Karpas-422 (cell line): Measurements from ENCODE around the gene LRRC28. TPM values are rescaled to one million over a fixed set of nuclear protein-coding genes. Genes with fewer than 3 reads are reported as not detected.

Source experiments
- DNase-seq: peaks from one replicate; pipeline ENCODE4 v3.0.0-alpha.2; 2015
- H2AFZ ChIP-seq: fragments of 200-600 bp; sonication (generic); 2 replicates; pipeline ENCODE4 v1.6.1; 2014; ENCODE audit warnings: antibody characterized with exemption, low read length, mixed read lengths
- H3K27ac ChIP-seq: fragments of 200-600 bp; sonication (generic); 2 replicates; pipeline ENCODE4 v1.5.1; 2014; ENCODE audit warnings: mild to moderate bottlenecking, low read length, moderate library complexity
- H3K27me3 ChIP-seq: fragments of 200-600 bp; sonication (generic); 2 replicates; pipeline ENCODE4 v1.6.1; 2014; ENCODE audit warnings: low read length, mixed read lengths
- H3K36me3 ChIP-seq: fragments of 200-600 bp; sonication (generic); 2 replicates; pipeline ENCODE4 v1.6.1; 2014; ENCODE audit warnings: low read length, mixed read lengths; ENCODE audit not compliant: insufficient read depth
- H3K4me1 ChIP-seq: fragments of 200-600 bp; sonication (generic); 2 replicates; pipeline ENCODE4 v1.6.1; 2014; ENCODE audit warnings: mild to moderate bottlenecking, low read length, mixed read lengths
- H3K4me2 ChIP-seq: fragments of 200-600 bp; sonication (generic); 2 replicates; pipeline ENCODE4 v1.6.1; 2014; ENCODE audit warnings: low read length, low read depth, mild to moderate bottlenecking; ENCODE audit not compliant: poor library complexity, severe bottlenecking
- H3K4me3 ChIP-seq: fragments of 200-600 bp; sonication (generic); 2 replicates; pipeline ENCODE4 v1.5.1; 2014; ENCODE audit warnings: mild to moderate bottlenecking, antibody characterized with exemption, low read length, mixed read lengths
- H3K79me2 ChIP-seq: fragments of 200-600 bp; sonication (generic); 2 replicates; pipeline ENCODE4 v1.6.1; 2014; ENCODE audit warnings: mild to moderate bottlenecking, low read length, mixed read lengths
- H3K9ac ChIP-seq: fragments of 200-600 bp; sonication (generic); 2 replicates; pipeline ENCODE4 v1.6.0; 2014; ENCODE audit warnings: low read length
- H3K9me2 ChIP-seq: fragments of 200-600 bp; sonication (generic), shearing (Covaris generic); replicated peaks from 2 replicates; pipeline ENCODE4 v1.6.0; 2014; ENCODE audit warnings: mild to moderate bottlenecking, low read length, moderate library complexity; ENCODE audit not compliant: insufficient read depth
- H3K9me3 ChIP-seq: fragments of 300-700, 200-600 bp; sonication (generic); 2 replicates; pipeline ENCODE4 v1.6.1; 2014; ENCODE audit warnings: low read length, mixed read lengths
- H4K20me1 ChIP-seq: fragments of 200-600 bp; sonication (generic); 2 replicates; pipeline ENCODE4 v1.6.1; 2014; ENCODE audit warnings: mild to moderate bottlenecking, antibody characterized with exemption, low read length, low read depth; ENCODE audit not compliant: insufficient read depth
- total RNA-seq: library from RNA; depleted of rRNA; stranded (reverse); fragments of >200 nt; shearing (Covaris generic); gene quantifications from 2 replicates; pipeline ENCODE4 v1.2.3, GENCODE V29; 2014; ENCODE audit warnings: low replicate concordance

LRRC28 gene
- total RNA-seq, 1 experiment from 2014 or later, result 88.0 TPM

- H3K4me3 ChIP-seq, result no peak overlapping the region
- H3K79me2 ChIP-seq, result peaks cover 3% of the 10 kb centered on the region; the same call in 1 of the 2 replicates
- no peaks in the 10 kb centered on the region for H3K36me3 ChIP-seq
- H3K9me3 ChIP-seq, result no peaks in the 10 kb centered on the region
- H3K27ac ChIP-seq, result no peak overlapping the region
- no peak for DNase-seq
- H3K4me1 ChIP-seq, result no peaks in the 10 kb centered on the region
- no peak overlapping the region for H3K9ac ChIP-seq
- H3K9me2 ChIP-seq, result no peaks in the 10 kb centered on the region
- H3K4me2 ChIP-seq, result no peak overlapping the region
- no peaks in the 10 kb centered on the region for H3K27me3 ChIP-seq
- H4K20me1 ChIP-seq, result no peaks in the 10 kb centered on the region
- no peak overlapping the region for H2AFZ ChIP-seq
Measured at GRCh38 chr15:99328106-99329072, 77.1 kb downstream of the LRRC28 start.

GRCh38 chr15:99331381-99331780 is 80.1 kb downstream of the LRRC28 start:
- no peaks in the 10 kb centered on the region for H3K4me1 ChIP-seq
- no peaks in the 10 kb centered on the region for H3K27me3 ChIP-seq
- H3K36me3 ChIP-seq, result no peaks in the 10 kb centered on the region
- H3K27ac ChIP-seq, result no peak overlapping the region
- H3K9me3 ChIP-seq, result no peaks in the 10 kb centered on the region
- no peak overlapping the region for H2AFZ ChIP-seq
- H4K20me1 ChIP-seq, result no peaks in the 10 kb centered on the region
- H3K4me3 ChIP-seq, result no peak overlapping the region
- peaks cover 3% of the 10 kb centered on the region; the same call in 1 of the 2 replicates for H3K79me2 ChIP-seq
- no peak for DNase-seq
- no peak overlapping the region for H3K4me2 ChIP-seq
- no peak overlapping the region for H3K9ac ChIP-seq
- no peaks in the 10 kb centered on the region for H3K9me2 ChIP-seq

- H3K27ac ChIP-seq, result no peak overlapping the region
- no peak overlapping the region for H2AFZ ChIP-seq
- no peak overlapping the region for H3K4me2 ChIP-seq
- no peaks in the 10 kb centered on the region for H3K9me2 ChIP-seq
- no peak overlapping the region for H3K4me3 ChIP-seq
- no peaks in the 10 kb centered on the region for H3K27me3 ChIP-seq
- H3K4me1 ChIP-seq, result no peaks in the 10 kb centered on the region
- no peak for DNase-seq
- no peaks in the 10 kb centered on the region for H4K20me1 ChIP-seq
- no peaks in the 10 kb centered on the region for H3K36me3 ChIP-seq
- H3K9ac ChIP-seq, result no peak overlapping the region
- peaks cover 3% of the 10 kb centered on the region; the same call in 1 of the 2 replicates for H3K79me2 ChIP-seq
- no peaks in the 10 kb centered on the region for H3K9me3 ChIP-seq
Measured at GRCh38 chr15:99333413-99333812, 82.1 kb downstream of the LRRC28 start.

GRCh38 chr15:99333981-99334380 is 82.7 kb downstream of the LRRC28 start:
- Histone ChIP-seq H2AFZ (no peak overlapping the region), H3K27me3 (no peaks in the 10 kb centered on the region), H3K4me2 (no peak overlapping the region), H3K9ac (no peak overlapping the region), H3K36me3 (no peaks in the 10 kb centered on the region), H3K79me2 (peaks cover 3% of the 10 kb centered on the region; the same call in 1 of the 2 replicates), H3K9me2 (no peaks in the 10 kb centered on the region), H3K9me3 (no peaks in the 10 kb centered on the region), H4K20me1 (no peaks in the 10 kb centered on the region), H3K4me1 (no peaks in the 10 kb centered on the region), H3K27ac (no peak overlapping the region), H3K4me3 (no peak overlapping the region)
- DNase-seq, result no peak

- Histone ChIP-seq H2AFZ (no peak overlapping the region), H3K4me1 (peaks cover 5% of the 10 kb centered on the region), H3K4me2 (no peak overlapping the region), H3K36me3 (no peaks in the 10 kb centered on the region), H3K4me3 (no peak overlapping the region), H3K27ac (no peak overlapping the region), H3K79me2 (peaks cover 1% of the 10 kb centered on the region; the same call in 1 of the 2 replicates), H4K20me1 (no peaks in the 10 kb centered on the region), H3K9ac (no peak overlapping the region), H3K27me3 (no peaks in the 10 kb centered on the region), H3K9me3 (no peaks in the 10 kb centered on the region), H3K9me2 (no peaks in the 10 kb centered on the region)
- no peak for DNase-seq
Measured at GRCh38 chr15:99335508-99335907, 84.2 kb downstream of the LRRC28 start.

GRCh38 chr15:99336794-99337193 is 85.5 kb downstream of the LRRC28 start:
- Histone ChIP-seq H3K4me3 (no peak overlapping the region), H3K27me3 (no peaks in the 10 kb centered on the region), H2AFZ (no peak overlapping the region), H3K79me2 (no peaks in the 10 kb centered on the region), H3K9me2 (no peaks in the 10 kb centered on the region), H3K27ac (no peak overlapping the region), H3K4me2 (no peak overlapping the region), H3K9me3 (no peaks in the 10 kb centered on the region), H4K20me1 (no peaks in the 10 kb centered on the region), H3K36me3 (no peaks in the 10 kb centered on the region), H3K9ac (no peak overlapping the region), H3K4me1 (peaks cover 9% of the 10 kb centered on the region)
- no peak for DNase-seq

GRCh38 chr15:99340347-99340746 is 89.1 kb downstream of the LRRC28 start:
- Histone ChIP-seq H3K27ac (no peak overlapping the region), H3K9me3 (no peaks in the 10 kb centered on the region), H4K20me1 (no peaks in the 10 kb centered on the region), H3K4me2 (no peak overlapping the region), H3K79me2 (no peaks in the 10 kb centered on the region), H3K9me2 (no peaks in the 10 kb centered on the region), H2AFZ (no peak overlapping the region), H3K36me3 (no peaks in the 10 kb centered on the region), H3K4me1 (peaks cover 37% of the 10 kb centered on the region), H3K9ac (no peak overlapping the region), H3K27me3 (no peaks in the 10 kb centered on the region), H3K4me3 (no peak overlapping the region)
- DNase-seq, result no peak

- no peaks in the 10 kb centered on the region for H3K27me3 ChIP-seq
- H3K9me2 ChIP-seq, result no peaks in the 10 kb centered on the region
- no peak overlapping the region for H3K27ac ChIP-seq
- H3K4me3 ChIP-seq, result no peak overlapping the region
- no peaks in the 10 kb centered on the region for H3K79me2 ChIP-seq
- H3K9me3 ChIP-seq, result no peaks in the 10 kb centered on the region
- H3K36me3 ChIP-seq, result no peaks in the 10 kb centered on the region
- DNase-seq, result no peak
- H3K4me1 ChIP-seq, result peaks cover 45% of the 10 kb centered on the region
- no peaks in the 10 kb centered on the region for H4K20me1 ChIP-seq
- no peak overlapping the region for H3K9ac ChIP-seq
- H3K4me2 ChIP-seq, result no peak overlapping the region
- no peak overlapping the region for H2AFZ ChIP-seq
Measured at GRCh38 chr15:99341786-99342185, 90.5 kb downstream of the LRRC28 start.
